HG03432 (cell line): ENCODE measurements around the gene UNC13B.

Source experiments
- ATAC-seq: cut with Tn5 transposase; IDR thresholded peaks from one replicate; pipeline ENCODE4 v1.9.1; 2021; ENCODE audit warnings: mild to moderate bottlenecking, moderate library complexity; ENCODE audit not compliant: unreplicated experiment

Gene UNC13B

GRCh38 chr9:35272989-35273388, 111.2 kb downstream of the UNC13B start:
- ATAC-seq, result no peak

GRCh38 chr9:35273591-35273990, 111.8 kb downstream of the UNC13B start:
- no peak for ATAC-seq

- ATAC-seq, result no peak
Observed at GRCh38 chr9:35274993-35275392, 113.2 kb downstream of the UNC13B start.

GRCh38 chr9:35277171-35277520, 115.3 kb downstream of the UNC13B start:
- no peak for ATAC-seq

GRCh38 chr9:35277628-35278359, 116.0 kb downstream of the UNC13B start:
- ATAC-seq, result no peak

- no peak for ATAC-seq
Observed at GRCh38 chr9:35279946-35280345, 118.1 kb downstream of the UNC13B start.

GRCh38 chr9:35280399-35280798, 118.6 kb downstream of the UNC13B start:
- no peak for ATAC-seq

- no peak for ATAC-seq
Observed at GRCh38 chr9:35285731-35286130, 123.9 kb downstream of the UNC13B start.

- no peak for ATAC-seq
Observed at GRCh38 chr9:35286381-35286780, 124.6 kb downstream of the UNC13B start.

GRCh38 chr9:35287987-35288632, 126.3 kb downstream of the UNC13B start:
- no peak for ATAC-seq

- no peak for ATAC-seq
Observed at GRCh38 chr9:35288778-35289177, 127.0 kb downstream of the UNC13B start.

GRCh38 chr9:35293376-35293964, 131.7 kb downstream of the UNC13B start:
- ATAC-seq, result no peak

- ATAC-seq, result no peak
Observed at GRCh38 chr9:35294066-35294465, 132.3 kb downstream of the UNC13B start.

- no peak for ATAC-seq
Observed at GRCh38 chr9:35294556-35294955, 132.7 kb downstream of the UNC13B start.

- no peak for ATAC-seq
Observed at GRCh38 chr9:35295369-35296036, 133.7 kb downstream of the UNC13B start.

GRCh38 chr9:35303567-35303966, 141.8 kb downstream of the UNC13B start:
- no peak for ATAC-seq

- ATAC-seq, result no peak
Observed at GRCh38 chr9:35306283-35306682, 144.5 kb downstream of the UNC13B start.

- ATAC-seq, result no peak
Observed at GRCh38 chr9:35308316-35308715, 146.5 kb downstream of the UNC13B start.

- ATAC-seq, result no peak
Observed at GRCh38 chr9:35311891-35312639, 150.3 kb downstream of the UNC13B start.

GRCh38 chr9:35313460-35313859, 151.7 kb downstream of the UNC13B start:
- no peak for ATAC-seq

GRCh38 chr9:35313916-35314315, 152.1 kb downstream of the UNC13B start:
- no peak for ATAC-seq
